DND-41 (cell line): ENCODE results near the gene SIL1.

ENCODE experiments used
- ATAC-seq: fragments of 200-7000 bp; cut with Tn5 transposase; 3 replicates; pipeline ENCODE4 v1.9.1; 2021; ENCODE audit warnings: low read depth; ENCODE audit not compliant: insufficient read depth
- DNase-seq: peaks from one replicate; pipeline ENCODE4 v3.0.0-alpha.2; 2020
- H2AFZ ChIP-seq: 2 replicates; pipeline ENCODE4 v1.6.0; 2012; ENCODE audit warnings: low read depth, low read length
- H3K27ac ChIP-seq: 2 replicates; pipeline ENCODE4 v1.5.1; 2012; ENCODE audit warnings: low read length, inconsistent platforms
- H3K27me3 ChIP-seq: fragments of 200-600 bp; sonication (generic); 2 replicates; pipeline ENCODE4 v1.6.0; 2012; ENCODE audit warnings: low read length, mild to moderate bottlenecking, inconsistent platforms; ENCODE audit not compliant: insufficient read depth, poor library complexity
- H3K36me3 ChIP-seq: 2 replicates; pipeline ENCODE4 v1.5.1; 2012; ENCODE audit warnings: low read length, inconsistent platforms; ENCODE audit not compliant: insufficient read depth
- H3K4me1 ChIP-seq: 2 replicates; pipeline ENCODE4 v1.5.1; 2012; ENCODE audit warnings: mild to moderate bottlenecking, low read length; ENCODE audit not compliant: insufficient read depth
- H3K4me2 ChIP-seq: 2 replicates; pipeline ENCODE4 v1.6.0; 2012; ENCODE audit warnings: mild to moderate bottlenecking, moderate library complexity, low read length, inconsistent platforms; ENCODE audit not compliant: insufficient read depth
- H3K4me3 ChIP-seq, 2 experiments: fragments of 200-600 bp in 1 of 2; shearing (Covaris generic) in 1 of 2; 2 replicates each; pipeline ENCODE4 v1.5.1; 2012 to 2016; ENCODE audit warnings: inconsistent platforms in 2 of 2, low read length in 2 of 2, mild to moderate bottlenecking in 2 of 2, low read depth in 1 of 2, moderate library complexity in 1 of 2
- H3K79me2 ChIP-seq: 2 replicates; pipeline ENCODE4 v1.6.0; 2012; ENCODE audit warnings: low read length, inconsistent platforms; ENCODE audit not compliant: insufficient read depth
- H3K9ac ChIP-seq: 2 replicates; pipeline ENCODE4 v1.6.0; 2012; ENCODE audit warnings: low read depth, mild to moderate bottlenecking, inconsistent platforms, low read length, moderate library complexity
- H3K9me3 ChIP-seq: 2 replicates; pipeline ENCODE4 v1.5.1; 2012; ENCODE audit warnings: low read length, moderate library complexity, mild to moderate bottlenecking, inconsistent platforms; ENCODE audit not compliant: insufficient read depth, severe bottlenecking
- H4K20me1 ChIP-seq: 2 replicates; pipeline ENCODE4 v1.6.0; 2012; ENCODE audit warnings: low read length; ENCODE audit not compliant: insufficient read depth
- CTCF ChIP-seq: IDR thresholded peaks from 2 replicates; pipeline ENCODE4 v1.5.1; 2012; ENCODE audit warnings: borderline replicate concordance, low read length, moderate library complexity, mild to moderate bottlenecking; ENCODE audit not compliant: poor library complexity, severe bottlenecking; ENCODE audit errors: extremely low read depth
- EZH2 ChIP-seq: IDR thresholded peaks from 3 replicates; pipeline ENCODE4 v1.6.1; 2012; ENCODE audit warnings: borderline replicate concordance, low read depth, mild to moderate bottlenecking, moderate library complexity, low read length, inconsistent platforms; ENCODE audit not compliant: severe bottlenecking

Gene SIL1

GRCh38 chr5:139207297-139208000 is 9.3 kb upstream of the SIL1 start:
- no peak for DNase-seq
- no peak for ATAC-seq
- Histone ChIP-seq H3K4me1 (peaks cover 4% of the 10 kb centered on the region; the same call in 1 of the 2 replicates), H3K4me2 (no peak overlapping the region), H2AFZ (no peak overlapping the region), H3K79me2 (no peaks in the 10 kb centered on the region), H3K27ac (no peak overlapping the region), H3K9ac (no peak overlapping the region), H3K9me3 (no peaks in the 10 kb centered on the region), H3K36me3 (no peaks in the 10 kb centered on the region), H4K20me1 (no peaks in the 10 kb centered on the region), H3K27me3 (no peaks in the 10 kb centered on the region), H3K4me3 (no peak overlapping the region)
- TF ChIP-seq EZH2 = no peak
- TF ChIP-seq CTCF = no peak

- Histone ChIP-seq H3K9ac (no peak overlapping the region), H3K9me3 (no peaks in the 10 kb centered on the region), H3K4me3 (no peak overlapping the region), H3K4me1 (peaks cover 4% of the 10 kb centered on the region; the same call in 1 of the 2 replicates), H3K27ac (no peak overlapping the region), H3K36me3 (no peaks in the 10 kb centered on the region), H3K27me3 (no peaks in the 10 kb centered on the region), H3K4me2 (no peak overlapping the region), H3K79me2 (no peaks in the 10 kb centered on the region), H2AFZ (no peak overlapping the region), H4K20me1 (no peaks in the 10 kb centered on the region)
- DNase-seq (no peak), ATAC-seq (no peak)
- TF ChIP-seq CTCF (no peak), EZH2 (no peak)
These were observed 7.4 kb upstream of the SIL1 start for GRCh38 chr5:139205586-139205985.

- Histone ChIP-seq H3K4me1 (peaks cover 4% of the 10 kb centered on the region; the same call in 1 of the 2 replicates), H3K4me2 (no peak overlapping the region), H3K27ac (no peak overlapping the region), H3K36me3 (no peaks in the 10 kb centered on the region), H2AFZ (no peak overlapping the region), H4K20me1 (no peaks in the 10 kb centered on the region), H3K79me2 (no peaks in the 10 kb centered on the region), H3K27me3 (no peaks in the 10 kb centered on the region), H3K9ac (no peak overlapping the region), H3K4me3 (no peak overlapping the region), H3K9me3 (no peaks in the 10 kb centered on the region)
- ATAC-seq (no peak), DNase-seq (no peak)
- TF ChIP-seq EZH2 (no peak), CTCF (no peak)
These were observed 7.0 kb upstream of the SIL1 start for GRCh38 chr5:139205124-139205523.
